Tibial nerve (tissue), 4 donors: Measurements from ENCODE around the gene OR52N4. TPM values are rescaled to one million over a fixed set of nuclear protein-coding genes. Genes with fewer than 3 reads are reported as not detected.

Experiments used
- DNase-seq, 2 donors: peaks; one replicate each; pipeline ENCODE4 v3.0.0-alpha.2; 2019; ENCODE audit warnings: low spot score in 2 of 2
- H3K27ac ChIP-seq, 4 donors: fragments of 200-600 bp; sonication (generic) in 3 of 4; one replicate each; pipeline ENCODE4 v1.5.1; 2017 to 2019; ENCODE audit warnings: mild to moderate bottlenecking in 1 of 4
- H3K27me3 ChIP-seq, 2 donors: fragments of 200-600 bp; sonication (generic) in 1 of 2; one replicate each; pipeline versions ENCODE4 v1.5.1 to v1.6.0; 2017 to 2019
- H3K36me3 ChIP-seq, 3 donors: fragments of 200-600 bp; sonication (generic); one replicate each; pipeline ENCODE4 v1.5.1; 2018 to 2019
- H3K4me1 ChIP-seq, 4 donors: fragments of 200-600 bp; sonication (generic) in 3 of 4; one replicate each; pipeline ENCODE4 v1.5.1; 2017 to 2019
- H3K4me3 ChIP-seq, 4 donors: fragments of 200-600 bp; sonication (generic) in 3 of 4; one replicate each; pipeline ENCODE4 v1.5.1; 2017 to 2019; ENCODE audit warnings: mild to moderate bottlenecking in 1 of 4, moderate library complexity in 1 of 4
- H3K9me3 ChIP-seq, 4 donors: fragments of 200-600 bp; sonication (generic) in 3 of 4; one replicate each; pipeline ENCODE4 v1.5.1; 2017 to 2019
- CTCF ChIP-seq, 5 experiments: fragments of 200-600 bp in 3 of 5; fragments of 450-650 bp in 2 of 5; sonication (generic) in 3 of 5; IDR thresholded peaks; one replicate each; pipeline ENCODE4 v1.5.1; 2016 to 2019; ENCODE audit warnings: antibody characterized with exemption in 5 of 5, mild to moderate bottlenecking in 3 of 5, moderate library complexity in 2 of 5
- EP300 ChIP-seq, 2 donors: sonication (generic); formaldehyde crosslinking; IDR thresholded peaks; one replicate each; pipeline ENCODE4 v1.6.1; 2017; ENCODE audit warnings: antibody characterized with exemption in 2 of 2, mild to moderate bottlenecking in 1 of 2
- POLR2A ChIP-seq, 2 donors: fragments of 450-650 bp; IDR thresholded peaks; one replicate each; pipeline ENCODE4 v1.6.1; 2017; ENCODE audit warnings: antibody characterized with exemption in 2 of 2, mild to moderate bottlenecking in 2 of 2, moderate library complexity in 2 of 2
- WGBS, 2 donors: methylation state at CpG; one replicate each; pipeline ENCODE4 v1.1.5; 2018; 5-methylcytosine and 5-hydroxymethylcytosine counted together
- total RNA-seq, 4 donors: library from RNA; depleted of rRNA; stranded (reverse); fragments of >200 nt; gene quantifications; one replicate each; pipeline ENCODE4 v1.1.0, GENCODE V29; 2016

Gene OR52N4
- total RNA-seq, 4 donors from 2014 or later, result 0.44 to 0.98 TPM; not detected in 2

DNA sequence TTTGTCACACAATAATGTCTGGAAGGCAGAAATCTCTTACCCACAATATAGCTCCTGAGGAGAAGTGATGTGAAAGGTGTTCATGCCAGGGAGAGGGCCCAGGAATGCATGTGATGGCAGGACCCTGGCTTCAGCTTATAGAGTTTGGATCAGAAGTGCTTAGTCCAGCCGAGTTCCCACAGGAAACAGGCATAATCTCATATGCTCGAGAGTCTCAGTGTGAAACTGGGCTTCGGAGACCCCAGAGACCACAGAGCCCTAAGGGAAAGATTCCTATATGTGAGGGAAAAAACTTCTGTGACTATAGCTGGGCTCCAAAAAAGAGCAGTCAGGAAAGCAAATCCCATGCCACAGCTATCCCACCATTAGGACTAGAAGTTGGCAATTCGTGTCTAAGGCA, 29.2 kb downstream of the OR52N4 start, which contains the start of gene OR52N5:
TSS of gene OR52N5 (minus strand) at position 101 of the 400 bp plus-strand sequence. CDS start 4,721 bp downstream, outside the sequence.
- H3K27me3 ChIP-seq, result no peaks in the 10 kb centered on the region
- 46 to 55% methylated on average over 4 of the region's 4 CpGs for WGBS, 2 donors
- DNase-seq, result no peak
- H3K4me3 ChIP-seq, result no peak within 1 kb of the TSS
- no peak within 1 kb of the TSS for H3K27ac ChIP-seq
- no peaks in the 10 kb centered on the region for H3K36me3 ChIP-seq
- TF ChIP-seq EP300 (IDR thresholded peaks at IDR 0.05), result no peak
- TF ChIP-seq POLR2A (IDR thresholded peaks at IDR 0.05), result no peak
- TF ChIP-seq CTCF (IDR thresholded peaks at IDR 0.05), result no peak
- H3K9me3 ChIP-seq, result no peaks in the 10 kb centered on the region
- no peaks in the 10 kb centered on the region for H3K4me1 ChIP-seq

GRCh38 chr11:5791165-5791564, 37.1 kb downstream of the OR52N4 start, which contains the start of gene OR52N1:
TSS of gene OR52N1 (minus strand) at chr11:5791265. CDS start at chr11:5788816, 2,449 bp downstream.
- whole genome bisulfite sequencing, 2 donors, result 78 to 85% methylated on average over 3 of the region's 3 CpGs
- no peak within 1 kb of the TSS for H3K27ac ChIP-seq
- no peaks in the 10 kb centered on the region for H3K36me3 ChIP-seq
- H3K4me3 ChIP-seq, result no peak within 1 kb of the TSS
- H3K9me3 ChIP-seq, result peaks cover 0 to 5% (median 1%) of the 10 kb centered on the region in 4 donors
- TF ChIP-seq EP300 (IDR thresholded peaks at IDR 0.05) (no peak), POLR2A (IDR thresholded peaks at IDR 0.05) (no peak), CTCF (IDR thresholded peaks at IDR 0.05) (no peak)
- H3K27me3 ChIP-seq, result no peaks in the 10 kb centered on the region
- DNase-seq, result no peak
- H3K4me1 ChIP-seq, result no peaks in the 10 kb centered on the region

DNA sequence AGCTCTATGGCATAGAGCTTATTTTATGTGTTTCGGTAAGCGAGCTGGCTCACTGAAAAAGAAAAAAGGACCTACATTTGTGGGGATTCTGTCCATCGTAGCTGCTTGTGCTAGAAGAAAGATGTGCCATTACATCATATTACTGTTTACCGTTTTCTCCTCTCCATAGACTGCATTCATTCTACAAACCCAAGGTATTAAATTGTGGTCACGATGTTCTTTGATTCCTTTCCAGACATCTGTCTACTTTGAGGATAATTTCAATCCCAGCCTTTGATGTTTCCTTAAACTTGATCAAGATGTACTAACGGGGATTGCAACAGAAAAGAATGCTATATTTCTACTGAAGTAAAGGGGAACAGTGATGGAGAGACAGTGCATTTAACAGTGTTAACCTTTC, 42.5 kb downstream of the OR52N4 start:
- no peak for DNase-seq
- H3K27ac ChIP-seq, result no peak overlapping the region
- H3K9me3 ChIP-seq, result peaks cover 0 to 5% (median 1%) of the 10 kb centered on the region in 4 donors
- no peaks in the 10 kb centered on the region for H3K36me3 ChIP-seq
- H3K27me3 ChIP-seq, result no peaks in the 10 kb centered on the region
- WGBS, 2 donors, result 88 to 92% methylated on average over 6 of the region's 6 CpGs
- no peak overlapping the region for H3K4me3 ChIP-seq
- H3K4me1 ChIP-seq, result no peaks in the 10 kb centered on the region
- TF ChIP-seq CTCF (IDR thresholded peaks at IDR 0.05) (no peak), EP300 (IDR thresholded peaks at IDR 0.05) (no peak), POLR2A (IDR thresholded peaks at IDR 0.05) (no peak)

- Histone ChIP-seq H3K9me3 (peaks cover 0 to 7% (median 0%) of the 10 kb centered on the region in 4 donors), H3K4me1 (peaks cover 0 to 8% (median 0%) of the 10 kb centered on the region in 4 donors), H3K27me3 (no peaks in the 10 kb centered on the region), H3K27ac (no peak overlapping the region), H3K36me3 (no peaks in the 10 kb centered on the region), H3K4me3 (no peak overlapping the region)
- WGBS, 2 donors, result 86 to 93% methylated on average over 5 of the region's 5 CpGs
- TF ChIP-seq POLR2A (IDR thresholded peaks at IDR 0.05) (no peak), EP300 (IDR thresholded peaks at IDR 0.05) (no peak), CTCF (IDR thresholded peaks at IDR 0.05) (no peak)
- DNase-seq, result no peak
These were observed 49.9 kb downstream of the OR52N4 start for GRCh38 chr11:5803982-5804381.

Other genes starting within 250 kb of the OR52N4 start
- gene UBQLN3, start 244.3 kb upstream of the OR52N4 start, total RNA-seq, result 1 to 10 TPM in 3 of 4 donors, under 1 TPM in 1; 0.84 to 4.9 (median 2.1) TPM
- gene UBQLNL, start 237.5 kb upstream of the OR52N4 start, total RNA-seq, result 1 to 10 TPM; 1.2 to 3.7 (median 2.1) TPM
- gene OR52H1, start 205.7 kb upstream of the OR52N4 start, total RNA-seq, result 1 to 10 TPM in 2 of 4 donors, under 1 TPM in 1, not detected in 1; 0.84 to 7.5 (median 1.3) TPM
- gene OR52B6, start 173.4 kb upstream of the OR52N4 start, total RNA-seq, result not detected
- 1 to 10 TPM; 1.2 to 5.9 (median 2.5) TPM for gene TRIM6, start 157.6 kb upstream of the OR52N4 start, total RNA-seq
- 1 to 10 TPM; 2.2 to 6.1 (median 3.1) TPM for gene TRIM34, start 129.2 kb upstream of the OR52N4 start, total RNA-seq
- gene TRIM5, start 69.2 kb upstream of the OR52N4 start, total RNA-seq, result 10 to 100 TPM; 16.9 to 38.7 (median 26.1) TPM
- 100 to 1,000 TPM in 2 of 4 donors, 10 to 100 TPM in 2; 78.3 to 131 (median 100) TPM for gene TRIM22, start 64.5 kb upstream of the OR52N4 start, total RNA-seq
- under 1 TPM in 2 of 4 donors, not detected in 2; 0.20 to 0.63 TPM for gene OR56B1, start 17.8 kb upstream of the OR52N4 start, total RNA-seq
- not detected for gene OR52N5, start 29.1 kb downstream of the OR52N4 start, total RNA-seq
- under 1 TPM in 1 of 4 donors, not detected in 3; 0.30 TPM for gene OR52N1, start 37.0 kb downstream of the OR52N4 start, total RNA-seq
- gene OR52N2, start 54.7 kb downstream of the OR52N4 start, total RNA-seq, result not detected
- gene OR52E6, start 87.7 kb downstream of the OR52N4 start, total RNA-seq, result not detected
- gene OR52E8, start 103.4 kb downstream of the OR52N4 start, total RNA-seq, result not detected
- not detected for gene OR52E4, start 126.4 kb downstream of the OR52N4 start, total RNA-seq
- not detected for gene OR52E5, start 139.0 kb downstream of the OR52N4 start, total RNA-seq
- not detected for gene OR56A3, start 188.0 kb downstream of the OR52N4 start, total RNA-seq
- gene OR56A5, start 214.3 kb downstream of the OR52N4 start, total RNA-seq, result not detected
- not detected for gene OR52L1, start 232.7 kb downstream of the OR52N4 start, total RNA-seq